GF-D8 (cell line): ENCODE results near the gene TUBA1C.
A peak's percentile ranks its signal among the peaks of the same experiment; 100 is the strongest.
"Not testable (repeated sequence)": the region's sequence is repeated elsewhere in the genome, so short reads cannot be mapped to it uniquely, and the experiment has no call there.

Source experiments
- DNase-seq: peaks from one replicate; lab custom pipeline; 2025; lab: John Stamatoyannopoulos, UW

The TUBA1C gene

GRCh38 chr12:49310451-49311000, 45.6 kb downstream of the TUBA1C start:
- not testable (repeated sequence) for DNase-seq

- no peak for DNase-seq
These were observed 49.9 kb downstream of the TUBA1C start for GRCh38 chr12:49314811-49315210.

- DNase-seq: not testable (repeated sequence)
These were observed 52.2 kb downstream of the TUBA1C start for GRCh38 chr12:49317118-49317517.

- DNase-seq: not testable (repeated sequence)
These were observed 55.7 kb downstream of the TUBA1C start for GRCh38 chr12:49320411-49321103.

GRCh38 chr12:49322367-49322707, 57.5 kb downstream of the TUBA1C start:
- no peak for DNase-seq

GRCh38 chr12:49322708-49323523, 58.0 kb downstream of the TUBA1C start, which contains the start of gene TROAP:
Gene TROAP (plus strand): TSS chr12:49323255. CDS start chr12:49323609, 354 bp downstream.
- DNase-seq: peak; percentile 94

GRCh38 chr12:49323524-49324097, 58.7 kb downstream of the TUBA1C start:
- no peak for DNase-seq
